GM21717 (cell line): Measurements from ENCODE around the gene KRT84.
"Not testable (repeated sequence)": the region's sequence is repeated elsewhere in the genome, so short reads cannot be mapped to it uniquely, and the experiment has no call there.

Experiments used
- ATAC-seq: cut with Tn5 transposase; IDR thresholded peaks from one replicate; pipeline ENCODE4 v1.9.1; 2021; ENCODE audit warnings: mild to moderate bottlenecking, moderate library complexity; ENCODE audit not compliant: unreplicated experiment

Gene KRT84

DNA sequence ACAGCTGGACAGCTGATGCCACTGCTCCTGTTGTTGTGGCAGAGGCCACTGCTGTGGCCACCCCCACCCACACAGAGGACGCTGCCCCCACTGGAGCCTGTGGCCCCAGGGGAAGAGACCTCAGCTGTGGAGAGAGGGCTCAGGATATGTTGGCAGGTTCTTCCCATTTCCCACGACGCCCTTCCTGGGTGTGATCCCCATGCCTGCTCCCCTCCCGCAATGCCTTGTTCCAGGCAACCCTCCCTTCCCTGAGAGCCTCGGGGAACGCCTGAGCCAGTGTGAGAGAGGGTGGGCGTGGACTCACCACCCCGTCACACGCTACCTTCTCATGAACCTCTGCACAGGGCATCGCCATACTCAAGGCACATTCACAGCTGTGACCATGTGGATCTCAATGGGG is 26.4 kb upstream of the KRT84 start:
- no peak for ATAC-seq

DNA sequence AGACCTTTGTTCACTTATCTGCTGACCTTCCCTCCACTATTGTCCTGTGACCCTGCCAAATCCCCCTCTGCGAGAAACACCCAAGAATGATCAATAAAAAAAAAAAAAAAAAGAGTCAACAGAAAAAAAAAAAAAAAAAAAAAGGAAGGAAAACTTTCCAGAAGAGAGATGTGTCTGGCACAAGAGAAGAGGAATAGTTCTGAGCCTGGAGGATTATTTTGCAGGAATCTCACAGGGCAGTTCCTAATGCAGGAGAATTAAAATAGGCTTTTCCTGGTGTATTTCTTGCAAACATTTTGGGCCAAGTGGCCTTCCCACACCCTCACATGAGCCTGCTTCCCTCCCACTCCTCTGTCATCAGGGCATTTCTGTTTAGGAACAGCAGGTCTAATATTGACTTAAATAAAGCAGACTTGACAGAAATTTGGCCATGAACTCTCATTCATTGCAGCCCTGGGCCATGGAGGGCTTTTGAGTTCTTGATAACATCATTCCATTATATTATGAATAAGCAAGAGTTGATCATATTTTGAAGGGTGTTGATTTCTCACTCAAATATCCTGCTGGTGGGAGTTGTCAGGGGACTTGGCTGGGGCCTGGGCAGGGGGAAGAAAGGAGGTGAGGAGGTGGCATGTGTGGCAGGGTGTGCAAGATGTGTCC is 25.3 kb upstream of the KRT84 start:
- ATAC-seq = not testable (repeated sequence)

DNA sequence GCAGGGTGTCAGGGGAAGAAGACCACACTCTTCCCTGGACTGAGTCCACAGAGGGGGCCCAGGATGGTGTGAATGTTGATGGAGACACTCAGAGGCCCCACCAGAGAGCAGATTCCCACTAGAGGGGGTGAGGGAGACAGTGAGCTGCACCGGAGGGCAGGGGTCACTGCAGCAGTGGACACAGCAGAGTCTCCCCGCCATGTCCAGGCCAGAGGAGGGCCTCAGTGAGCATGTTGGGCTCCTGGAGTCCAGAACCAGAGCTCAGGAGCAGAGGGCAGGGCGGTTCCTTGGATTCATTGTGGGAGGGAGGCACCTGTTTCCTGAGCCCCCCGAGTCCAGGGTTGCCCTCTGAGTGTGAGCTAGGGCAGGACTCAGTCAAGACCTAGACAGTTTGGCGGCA is 22.5 kb upstream of the KRT84 start:
- no peak for ATAC-seq

DNA sequence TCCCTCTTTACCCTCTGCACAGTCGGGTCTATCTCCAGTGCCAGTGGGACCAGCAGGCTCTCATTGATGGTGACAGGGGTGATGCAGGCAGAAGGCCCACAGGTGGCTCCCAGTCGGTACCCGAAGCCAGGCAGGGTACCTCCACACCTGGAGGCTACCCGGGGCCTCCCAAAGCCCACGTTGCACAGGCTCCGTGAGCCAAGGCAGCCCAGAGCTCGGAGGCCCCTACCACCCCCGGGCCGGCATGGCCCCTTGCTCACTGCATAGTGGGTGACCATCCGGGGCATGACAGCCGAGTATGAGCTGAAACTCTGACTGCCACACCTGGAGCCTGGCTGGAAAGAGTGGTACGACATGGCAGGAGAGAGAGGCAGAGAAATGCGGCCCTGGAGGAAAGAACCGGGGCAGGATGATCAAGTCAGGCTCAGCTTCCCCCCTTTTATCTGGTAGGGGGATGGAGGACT is 20.5 kb upstream of the KRT84 start, which contains the start of gene KRT82:
Gene KRT82 (minus strand): TSS at position 414 of the 464 bp plus-strand sequence. CDS start 58 bp downstream, at position 356.
- ATAC-seq = no peak

DNA sequence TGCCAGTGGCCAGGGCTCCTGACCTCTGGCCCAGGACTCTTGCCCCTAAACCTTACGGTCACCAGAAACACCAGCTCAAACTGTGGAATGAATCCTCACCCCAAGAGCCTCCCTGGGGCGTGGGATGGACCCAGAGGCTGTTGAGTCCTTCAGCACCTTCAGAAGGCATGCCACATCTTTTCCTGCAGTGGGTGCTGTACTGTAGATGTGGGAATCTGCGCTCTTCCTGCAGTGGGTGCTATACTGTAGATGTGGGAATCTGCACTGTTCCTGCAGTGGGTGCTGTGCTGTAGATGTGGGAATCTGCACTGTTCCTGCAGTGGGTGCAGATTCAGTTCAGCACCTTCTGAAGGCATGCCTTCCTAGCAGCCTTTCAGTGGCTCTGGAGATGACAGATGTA is 19.5 kb upstream of the KRT84 start:
- ATAC-seq = no peak

DNA sequence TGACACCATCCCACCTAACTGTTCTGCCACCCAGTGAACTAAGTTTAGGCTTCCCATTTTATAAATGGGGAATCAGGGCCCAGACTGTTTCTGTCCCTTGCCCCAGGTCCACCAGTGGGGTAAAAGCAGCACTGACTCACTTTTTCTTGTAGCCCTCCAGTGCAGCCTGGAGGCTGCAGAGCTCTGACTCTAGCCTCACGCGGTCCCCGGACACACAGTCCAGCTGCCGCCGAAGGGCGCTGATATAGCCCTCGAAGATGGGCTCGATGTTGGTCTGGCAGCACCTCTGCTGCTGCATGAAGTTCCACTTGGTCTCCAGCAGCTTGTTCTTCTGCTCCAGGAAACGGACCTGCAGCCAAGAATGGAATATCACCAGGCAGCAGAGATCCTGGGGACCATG is 18.1 kb upstream of the KRT84 start:
- no peak for ATAC-seq

DNA sequence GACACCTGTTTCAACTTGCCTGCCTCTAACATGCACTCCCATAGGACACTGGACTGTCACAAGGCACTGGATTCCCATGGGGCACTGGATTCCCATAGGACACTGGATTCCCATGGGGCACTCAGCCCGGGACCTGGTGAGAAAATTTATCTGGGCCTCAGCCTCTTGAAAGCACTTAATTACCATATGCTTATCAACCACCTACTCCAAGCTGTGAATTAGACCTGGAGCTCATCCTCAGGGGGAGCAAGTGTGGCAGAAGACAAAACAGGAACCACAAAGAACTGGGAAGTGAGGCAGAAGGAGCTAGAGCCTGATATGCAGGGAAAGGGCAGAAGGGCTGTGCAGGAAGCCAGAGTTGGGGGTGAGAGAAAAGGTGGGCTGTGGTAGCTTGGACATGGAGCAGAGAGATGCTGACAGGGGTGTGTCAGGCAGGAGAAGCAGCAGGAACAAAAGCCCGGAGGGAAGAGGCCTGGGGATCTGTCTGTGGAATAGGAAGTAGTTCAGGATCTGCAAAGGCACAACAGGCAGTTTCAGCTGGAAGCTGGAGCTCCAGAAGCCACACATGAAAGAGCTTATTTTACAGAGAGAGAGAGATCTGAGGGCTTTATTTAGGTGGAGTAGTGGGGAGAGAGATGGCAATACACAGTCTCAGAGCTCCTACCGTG is 17.6 kb upstream of the KRT84 start:
- no peak for ATAC-seq

DNA sequence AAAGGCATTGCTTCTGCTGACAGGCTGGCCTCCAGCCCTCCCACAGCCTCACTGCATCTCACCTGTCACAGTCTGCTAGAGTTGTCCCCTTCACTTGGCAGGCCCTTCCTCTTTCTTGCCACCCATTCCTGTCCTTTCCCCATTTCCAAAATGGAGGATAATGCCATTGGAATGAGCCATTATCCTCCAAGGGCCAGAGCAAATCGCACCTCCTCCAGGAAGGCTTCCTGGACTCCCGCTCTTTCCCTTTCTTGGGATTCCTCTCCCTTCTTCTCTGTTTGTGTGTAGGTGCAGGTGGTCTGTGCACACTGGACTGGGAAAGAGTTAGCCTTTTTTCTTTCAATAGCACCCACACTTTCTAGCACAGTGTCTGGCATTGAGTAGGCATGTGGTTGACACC is 16.9 kb upstream of the KRT84 start:
- no peak for ATAC-seq

DNA sequence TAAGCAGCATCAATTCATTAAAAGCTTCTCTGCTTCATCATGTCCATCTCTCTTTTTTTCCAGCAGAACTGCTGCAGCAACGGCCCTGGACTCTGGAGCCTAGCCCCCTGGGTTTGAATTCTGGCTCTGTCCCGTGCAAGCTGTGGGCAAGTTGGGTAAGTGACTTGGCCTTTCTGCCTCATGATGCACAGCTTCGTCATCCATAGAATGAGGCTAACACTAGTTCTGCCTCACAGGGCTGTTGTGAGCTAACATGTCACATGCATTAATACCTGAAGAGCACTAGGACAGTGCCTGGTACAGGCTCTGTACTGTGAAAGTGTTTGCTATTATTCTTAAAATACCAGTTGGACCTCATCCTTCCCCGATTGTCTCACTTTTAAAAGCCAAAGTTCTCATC is 16.5 kb upstream of the KRT84 start:
- ATAC-seq = no peak

DNA sequence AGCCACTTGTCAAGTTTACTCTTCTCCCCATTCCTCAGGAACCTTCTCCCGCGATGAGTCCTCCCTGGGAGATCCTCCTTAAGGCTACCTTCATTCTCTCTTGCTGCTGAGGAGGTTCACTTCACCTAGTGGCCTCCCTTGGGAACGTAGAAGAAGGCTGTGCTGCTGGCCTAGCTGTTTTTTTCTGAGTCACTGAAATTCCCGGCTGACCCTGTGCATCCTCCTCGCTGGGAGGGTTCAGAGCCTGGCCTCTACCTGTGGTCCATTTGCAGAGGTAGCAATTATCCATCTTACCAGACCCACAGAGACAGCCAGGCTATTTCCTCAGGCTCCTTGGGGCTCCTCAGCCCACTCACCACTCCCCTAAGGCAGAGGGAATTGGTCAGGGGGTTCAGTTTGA is 16.1 kb upstream of the KRT84 start:
- ATAC-seq = no peak

DNA sequence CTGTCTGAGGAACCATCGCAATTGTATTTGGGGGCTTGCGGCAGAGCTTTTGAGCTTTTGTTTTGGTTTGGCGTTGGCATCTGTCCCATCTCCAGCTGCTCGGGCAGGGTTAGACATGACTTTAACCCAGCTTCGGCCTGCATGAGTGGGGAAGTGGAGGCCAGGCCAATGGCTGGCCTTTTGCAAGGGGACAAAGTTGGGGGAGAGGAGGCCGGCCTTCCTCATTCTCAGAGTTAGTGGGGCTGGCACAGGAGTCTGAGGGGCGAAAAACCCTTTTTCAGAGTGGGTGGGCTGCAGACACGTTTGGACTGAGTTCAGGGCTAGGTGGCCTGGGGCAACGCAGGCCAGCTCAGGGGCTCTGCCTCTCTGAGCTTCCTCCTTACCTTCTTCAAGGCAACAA is 15.5 kb upstream of the KRT84 start:
- no peak for ATAC-seq

DNA sequence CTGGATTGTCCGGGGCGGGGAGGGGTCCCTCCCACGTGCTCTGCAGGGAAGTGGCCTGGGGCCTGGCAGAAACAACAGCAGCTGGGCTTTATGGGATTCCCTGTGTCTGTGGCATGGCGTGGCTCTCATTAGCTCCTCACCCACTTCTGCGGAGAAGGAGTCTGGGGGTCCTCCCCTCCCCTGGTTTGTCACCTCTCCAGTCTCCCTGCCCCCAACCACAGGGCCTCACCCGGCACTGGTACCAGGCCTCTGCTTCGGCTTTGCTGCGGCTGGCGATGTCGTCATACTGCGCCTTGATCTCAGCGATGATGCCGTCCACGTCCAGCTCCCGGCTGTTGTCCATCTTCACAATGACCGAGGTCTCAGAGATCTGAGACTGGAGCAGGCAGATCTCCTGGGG is 14.3 kb upstream of the KRT84 start:
- no peak for ATAC-seq

DNA sequence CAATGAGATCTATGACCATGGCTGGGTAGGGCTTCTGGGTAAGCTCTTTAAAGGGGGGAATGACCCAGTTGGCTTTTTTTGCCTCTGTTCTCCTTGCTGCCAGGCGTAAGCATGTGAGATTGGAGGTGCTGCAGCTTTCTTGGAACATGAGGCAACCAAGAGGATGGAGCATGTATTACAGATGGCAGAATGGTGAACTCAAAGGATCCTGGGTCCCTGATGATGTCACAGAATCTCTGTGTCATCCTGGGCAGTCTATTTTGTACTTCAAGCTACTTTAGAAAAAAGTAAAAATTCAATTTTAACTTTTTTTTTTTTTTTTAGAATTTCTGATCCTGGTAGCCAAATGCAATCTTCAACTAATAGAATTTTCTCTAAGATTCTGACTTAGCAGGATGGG is 12.7 kb upstream of the KRT84 start:
- no peak for ATAC-seq

DNA sequence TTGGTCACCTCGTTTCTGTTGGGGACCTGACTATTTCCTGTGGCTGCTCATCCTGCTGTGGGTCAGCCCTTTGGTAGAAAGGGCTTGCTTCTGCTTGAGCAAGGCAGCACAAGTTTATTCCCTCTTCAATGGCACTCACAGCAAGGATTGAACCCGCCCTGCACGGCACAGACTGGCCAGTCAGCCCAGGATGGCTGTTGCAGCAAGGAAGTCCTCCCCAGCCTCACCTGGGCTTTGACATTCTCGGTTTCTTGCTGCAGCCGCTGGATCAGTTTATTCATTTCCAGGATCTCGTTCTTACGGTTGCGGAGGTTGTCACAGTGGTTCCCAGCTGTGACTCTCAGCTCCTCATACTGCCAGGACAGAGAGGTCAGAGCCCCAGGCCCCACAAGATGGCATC is 11.2 kb upstream of the KRT84 start:
- no peak for ATAC-seq

DNA sequence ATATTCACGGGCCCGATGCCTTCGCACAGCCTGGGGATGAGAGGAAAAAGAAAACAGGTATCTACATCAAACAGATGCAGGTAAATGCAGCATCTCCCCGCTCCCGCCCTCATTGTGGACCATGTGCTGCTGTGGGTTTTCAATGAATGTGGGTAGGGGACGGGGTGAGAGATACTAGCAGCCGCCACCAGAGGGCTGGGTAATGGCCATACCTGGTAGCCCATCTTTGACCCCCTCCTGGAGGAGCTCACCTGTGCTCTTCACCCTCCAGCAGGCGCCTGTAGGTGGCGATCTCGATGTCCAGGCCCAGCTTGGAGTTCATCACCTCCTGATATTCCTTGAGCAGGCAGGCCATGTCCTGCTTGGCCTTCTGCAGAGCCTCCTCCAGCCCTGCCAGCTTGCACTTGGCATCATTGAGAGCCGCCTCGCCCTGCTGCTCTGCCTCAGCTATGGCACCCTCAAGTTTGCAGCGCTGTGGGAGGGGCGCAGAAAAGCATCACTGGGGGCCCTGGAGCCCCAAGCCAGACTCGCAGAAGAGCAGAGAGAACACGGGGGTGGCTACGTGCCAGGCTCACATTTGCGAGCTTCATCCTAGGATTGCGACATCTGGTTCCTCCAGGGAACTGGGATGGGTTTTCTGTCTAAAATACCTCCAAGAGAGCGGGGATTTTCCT is 10.4 kb upstream of the KRT84 start:
- no peak for ATAC-seq

DNA sequence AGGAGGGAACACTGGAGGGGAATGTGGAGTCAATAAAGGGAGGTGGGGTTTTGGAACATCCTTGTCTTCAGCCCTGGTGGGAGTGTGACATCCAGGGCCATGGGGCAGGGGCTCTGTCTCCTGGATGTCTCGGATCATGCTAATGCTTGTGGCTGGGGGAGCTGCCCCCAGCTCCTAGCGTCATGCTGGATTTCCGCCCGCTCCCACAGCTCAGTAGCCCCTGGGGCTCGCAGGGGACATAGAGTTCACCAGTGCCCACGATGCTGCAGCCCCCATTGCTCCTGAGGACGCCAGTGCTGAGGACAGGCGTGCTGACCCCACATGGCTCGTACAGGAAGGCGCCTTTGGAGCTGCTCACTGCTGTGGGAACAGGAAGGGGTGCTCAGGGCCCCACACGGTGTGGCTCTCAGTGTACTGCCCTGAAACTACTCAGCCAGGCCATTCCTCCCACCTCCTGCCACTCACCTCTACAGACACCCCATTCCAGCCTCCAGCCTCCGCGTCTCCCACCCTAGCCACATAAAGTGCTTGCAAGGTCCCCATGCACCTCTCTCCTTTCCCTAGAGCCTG is 9.5 kb upstream of the KRT84 start:
- no peak for ATAC-seq

DNA sequence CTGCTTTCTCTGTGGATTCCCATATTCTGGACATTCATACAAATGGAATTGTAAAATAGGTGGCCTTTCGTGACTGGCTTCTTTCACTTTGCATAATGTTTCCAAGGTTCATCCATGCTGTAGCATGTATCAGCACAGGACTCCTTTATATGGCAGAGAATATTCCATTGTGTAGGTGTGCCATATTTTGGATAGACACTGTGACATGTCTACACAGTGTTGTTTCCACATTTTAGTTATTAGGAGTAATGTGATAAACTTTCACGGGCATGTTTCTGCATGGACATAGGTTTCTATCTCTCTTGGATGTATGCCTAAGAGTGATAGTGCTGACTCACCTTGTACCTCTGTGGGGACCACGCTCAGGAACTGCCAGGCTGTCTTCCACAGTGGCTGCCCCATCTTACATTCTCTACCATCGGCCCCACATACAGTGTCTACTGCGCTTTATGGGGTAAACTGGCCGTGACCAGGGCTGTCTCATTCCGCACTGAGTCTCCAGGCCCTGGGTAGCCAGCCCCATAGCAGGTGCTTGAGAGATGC is 7.1 kb upstream of the KRT84 start:
- no peak for ATAC-seq

DNA sequence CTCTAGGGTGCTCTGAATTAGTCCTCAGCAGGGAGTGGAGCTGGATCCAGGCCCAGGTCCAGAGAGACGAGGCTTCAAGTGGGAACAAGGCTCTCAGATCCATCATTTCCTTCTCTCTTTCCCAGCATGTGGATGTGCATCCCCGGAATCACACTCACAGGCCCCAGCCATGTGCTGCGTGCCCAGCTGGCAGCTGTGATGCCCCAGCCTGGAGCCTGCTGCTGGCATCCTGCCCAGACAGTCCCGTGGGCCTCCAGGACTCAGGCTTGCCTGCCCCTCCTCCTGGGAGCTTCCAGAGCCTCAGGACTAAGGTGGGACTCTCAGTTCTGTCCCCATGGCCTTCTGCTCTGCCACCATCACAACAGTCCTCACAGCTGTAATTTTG is 6.2 kb upstream of the KRT84 start:
- ATAC-seq = no peak

DNA sequence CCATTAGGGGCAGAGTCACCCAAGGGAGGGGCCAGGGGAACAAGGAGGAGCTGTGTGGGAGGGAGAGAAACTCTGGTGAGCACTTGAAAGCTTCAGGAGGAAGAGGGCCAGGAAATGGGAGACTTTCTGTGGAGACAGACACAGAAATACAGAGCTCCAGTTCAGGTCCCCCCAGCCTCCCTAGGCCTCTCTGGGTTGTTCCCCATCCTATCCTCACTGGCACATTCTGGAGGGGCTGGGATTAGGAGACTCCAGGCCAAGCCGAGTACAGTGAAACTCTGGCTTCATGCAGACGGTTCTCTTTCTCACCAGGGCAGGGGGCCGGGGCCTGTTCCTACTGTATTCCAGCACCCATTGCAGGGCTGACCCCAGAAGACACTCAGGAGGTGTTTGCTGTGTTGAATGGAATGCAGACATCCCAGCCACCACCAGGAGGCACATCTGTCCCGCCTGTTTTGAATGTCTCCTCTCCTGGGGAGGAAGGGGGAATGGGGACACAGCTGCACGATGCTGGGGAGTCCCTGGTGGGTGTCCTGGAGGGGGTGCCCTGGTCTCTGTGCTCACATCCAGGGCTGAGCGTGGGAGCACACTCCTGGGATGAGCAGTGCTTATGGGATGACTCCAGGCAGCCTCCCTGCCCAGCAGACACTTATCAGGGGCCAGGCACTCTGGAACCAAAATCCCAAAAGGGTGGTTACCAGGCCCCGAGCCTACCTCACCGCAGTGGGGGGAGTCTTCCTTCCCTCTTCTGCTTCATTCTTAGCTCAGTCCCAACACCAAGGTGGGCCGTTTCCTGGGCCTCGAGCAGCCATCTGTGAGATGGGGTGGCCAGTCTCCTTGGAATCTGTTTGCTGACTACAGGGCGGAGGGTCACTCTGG is 5.5 kb upstream of the KRT84 start:
- ATAC-seq = no peak

DNA sequence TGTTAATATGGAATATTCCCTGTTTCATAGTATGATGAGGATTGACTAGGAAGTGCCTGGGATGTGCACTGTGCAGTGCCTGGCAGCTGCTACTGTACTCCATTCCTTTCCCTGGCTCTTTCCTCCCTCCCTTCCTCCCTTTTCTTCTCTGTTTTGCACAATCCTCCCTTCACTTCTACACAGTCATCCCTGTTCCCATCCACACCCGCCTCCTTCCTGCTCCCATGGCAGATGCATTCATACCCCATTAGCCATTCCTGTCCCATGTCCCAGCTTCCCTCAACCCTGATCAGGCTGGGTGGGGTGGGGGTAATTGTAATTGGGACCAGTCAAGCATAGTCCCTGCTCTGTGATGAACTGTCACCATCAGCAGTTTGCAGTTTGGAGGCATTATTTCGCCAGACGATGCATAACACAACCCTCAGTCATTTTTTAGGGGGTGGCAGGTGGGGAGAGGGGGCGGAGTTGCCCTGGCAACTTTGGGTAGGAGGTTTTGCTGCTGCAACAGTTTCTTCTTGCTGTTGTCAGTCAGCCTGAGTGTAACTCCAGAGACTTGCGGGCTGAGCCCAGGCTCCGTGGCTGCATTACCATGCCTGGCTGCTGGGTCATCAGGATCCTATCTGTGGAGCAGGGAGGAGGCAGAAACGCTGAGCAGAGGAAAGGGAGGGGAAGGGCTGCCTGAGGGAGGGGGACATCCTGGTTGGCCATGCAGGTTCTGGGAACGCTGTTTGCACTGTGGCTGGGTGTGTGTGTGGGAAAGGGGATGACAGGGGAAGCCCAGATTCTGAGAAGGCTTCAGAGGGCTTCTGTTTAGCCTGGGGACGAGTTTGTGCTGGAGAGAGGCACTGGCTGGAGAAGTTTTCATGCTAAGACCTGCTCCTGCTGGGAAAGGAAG is 4.1 kb upstream of the KRT84 start:
- ATAC-seq = no peak
